ENCODE results near the gene CORO6. TPM values are rescaled to one million over a fixed set of nuclear protein-coding genes. Genes with fewer than 3 reads are reported as not detected.
A peak's percentile ranks its signal among the peaks of the same experiment; 100 is the strongest.

CORO6 gene
- total and polyA plus RNA-seq, 2 of the 4 experiments (the other 2 are of a cell fraction): 3.4 to 7.6 TPM

DNA sequence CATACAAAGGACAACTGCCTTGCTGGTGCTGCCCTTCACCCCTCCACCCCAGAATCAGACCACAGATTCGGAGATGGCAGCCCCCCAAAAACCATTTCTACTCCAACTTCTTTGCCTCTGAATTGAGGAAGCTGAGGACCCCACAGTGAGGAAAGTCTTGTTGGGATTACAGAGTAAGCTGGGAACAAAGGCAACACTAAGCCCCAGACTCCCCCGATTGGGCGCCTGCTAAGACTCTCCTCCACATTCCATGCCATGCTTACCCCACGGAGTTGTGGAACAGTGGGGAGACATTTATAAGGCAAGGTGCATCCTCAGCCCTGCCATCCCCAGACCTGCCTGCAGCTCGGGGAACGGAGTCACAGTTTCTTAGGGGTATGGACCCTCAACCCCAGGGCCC lies 35.1 kb downstream of the CORO6 start:
- ChIA-PET POLR2A (ENCODE audit: unreplicated experiment) (no interaction called here), CTCF (no interaction called here)
- no CpG with 5 or more reads among the region's 6 CpGs for WGBS, 2 experiments (ENCODE audit: extremely low coverage in 2 of 2, insufficient read length in 1 of 2)
- Histone ChIP-seq H2BK15ac (ENCODE audit: low read depth, low read length) (no peak overlapping the region), H3K14ac (replicated peaks; ENCODE audit: low read depth, low read length) (no peak overlapping the region; the same call in none of the 2 replicates), H3K18ac (ENCODE audit: low read depth, low read length) (no peak overlapping the region), H3K4me3 (ENCODE audit: insufficient read depth, low read depth, low read length) (no peak overlapping the region), H2BK20ac (ENCODE audit: low read depth, low read length) (no peak overlapping the region), H2AFZ (replicated peaks; ENCODE audit: low read length, poor library complexity) (peak overlapping the region; percentile 54), H3K23ac (ENCODE audit: low read depth, low read length) (peak overlapping the region; percentile 72; the same call in 1 of the 2 replicates), H2AK5ac (ENCODE audit: low read depth, low read length) (peak overlapping the region; percentile 17), H2BK120ac (ENCODE audit: low read depth, low read length) (no peak overlapping the region), H4K5ac (ENCODE audit: low read depth, low read length) (no peak overlapping the region), H3K79me1 (ENCODE audit: low read depth in 1 of 2, low read length in 2 of 2) (peaks cover 38 to 75% of the 10 kb centered on the region in 2 experiments), H3K4me2 (ENCODE audit: low read depth, low read length) (peak overlapping the region; percentile 92), H3K27me3 (ENCODE audit: control insufficient read depth, insufficient read depth, low read length) (no peaks in the 10 kb centered on the region), H2BK5ac (ENCODE audit: low read depth, low read length, poor library complexity, severe bottlenecking) (no peak overlapping the region), H2AK9ac (replicated peaks; ENCODE audit: low read depth, low read length, poor library complexity) (peak overlapping the region; percentile 93), H3K9me3 (ENCODE audit: control insufficient read depth, insufficient read depth, low read length) (no peaks in the 10 kb centered on the region), H3K4ac (ENCODE audit: low read depth, low read length) (peak overlapping the region; percentile 77), H3K9me1 (ENCODE audit: insufficient read depth, low read length) (peaks cover 26% of the 10 kb centered on the region), H3K4me1 (ENCODE audit: control insufficient read depth, insufficient read depth, low read length) (peaks cover 44% of the 10 kb centered on the region), H4K20me1 (ENCODE audit: insufficient read depth, low read length) (peaks cover 65% of the 10 kb centered on the region), H3K56ac (ENCODE audit: extremely low read depth, insufficient read depth, low read length) (no peak overlapping the region), H3K9ac (ENCODE audit: low read depth, low read length) (peak overlapping the region; percentile 30; the same call in 1 of the 2 replicates), H3K27ac (ENCODE audit: insufficient read depth, low read length) (peak overlapping the region; percentile 59; the same call in 1 of the 2 replicates), H3K36me3 (ENCODE audit: control insufficient read depth, insufficient read depth, low read length) (peaks cover 8% of the 10 kb centered on the region), H4K91ac (ENCODE audit: insufficient read depth, low read depth, low read length) (no peak overlapping the region), H4K8ac (ENCODE audit: low read depth in 2 of 2, low read length in 2 of 2) (no peak overlapping the region)
- no TSS peak for BruUV-seq (replicated peaks)
- in situ Hi-C loops (cut with MboI; ENCODE audit: low sequenced_read_pairs) (no loop called here), intact Hi-C loops (cut with micrococcal nuclease) (no loop called here), dilution Hi-C loops (cut with HindIII; ENCODE audit: low sequenced_read_pairs, unreplicated experiment) (no loop called here)
- no peak for ATAC-seq (ENCODE audit: low read depth)
- TF ChIP-seq CHD1 (IDR thresholded peaks at IDR 0.05; ENCODE audit: low read depth, low read length) (no peak), RCOR1 (IDR thresholded peaks at IDR 0.05; ENCODE audit: insufficient replicate concordance, low read length) (no peak), MAZ (IDR thresholded peaks at IDR 0.05; ENCODE audit: borderline replicate concordance, low read depth, low read length) (no peak), RFX5 (IDR thresholded peaks at IDR 0.05; ENCODE audit: low read depth, low read length) (no peak), FOS (IDR thresholded peaks at IDR 0.05; ENCODE audit: low read depth, low read length) (no peak), ELK1 (IDR thresholded peaks at IDR 0.05; ENCODE audit: borderline replicate concordance, low read depth, low read length) (no peak), SMC3 (IDR thresholded peaks at IDR 0.05; ENCODE audit: low read depth, low read length) (no peak)
- TF ChIP-seq, protein P1, sequence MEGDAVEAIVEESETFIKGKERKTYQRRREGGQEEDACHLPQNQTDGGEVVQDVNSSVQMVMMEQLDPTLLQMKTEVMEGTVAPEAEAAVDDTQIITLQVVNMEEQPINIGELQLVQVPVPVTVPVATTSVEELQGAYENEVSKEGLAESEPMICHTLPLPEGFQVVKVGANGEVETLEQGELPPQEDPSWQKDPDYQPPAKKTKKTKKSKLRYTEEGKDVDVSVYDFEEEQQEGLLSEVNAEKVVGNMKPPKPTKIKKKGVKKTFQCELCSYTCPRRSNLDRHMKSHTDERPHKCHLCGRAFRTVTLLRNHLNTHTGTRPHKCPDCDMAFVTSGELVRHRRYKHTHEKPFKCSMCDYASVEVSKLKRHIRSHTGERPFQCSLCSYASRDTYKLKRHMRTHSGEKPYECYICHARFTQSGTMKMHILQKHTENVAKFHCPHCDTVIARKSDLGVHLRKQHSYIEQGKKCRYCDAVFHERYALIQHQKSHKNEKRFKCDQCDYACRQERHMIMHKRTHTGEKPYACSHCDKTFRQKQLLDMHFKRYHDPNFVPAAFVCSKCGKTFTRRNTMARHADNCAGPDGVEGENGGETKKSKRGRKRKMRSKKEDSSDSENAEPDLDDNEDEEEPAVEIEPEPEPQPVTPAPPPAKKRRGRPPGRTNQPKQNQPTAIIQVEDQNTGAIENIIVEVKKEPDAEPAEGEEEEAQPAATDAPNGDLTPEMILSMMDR (conservative IDR thresholded peaks at IDR 0.05; ENCODE audit: low read depth, low read length): no peak
- no peak for DNase-seq
